Inflammatory macrophage treated with lipopolysaccharide for 1 hour (primary cell): ENCODE data around the gene RCOR1.
A peak's percentile ranks its signal among the peaks of the same experiment; 100 is the strongest.
"Not testable (repeated sequence)": the region's sequence is repeated elsewhere in the genome, so short reads cannot be mapped to it uniquely, and the experiment has no call there.

ENCODE experiments used
- DNase-seq, 2 donors: peaks; one replicate each; pipeline ENCODE4 v3.0.0-alpha.2; 2020 to 2022

Gene RCOR1

GRCh38 chr14:102630881-102631280 is 38.4 kb downstream of the RCOR1 start:
- DNase-seq: peak in 1 of 2 donors; percentile 52

GRCh38 chr14:102633906-102634595 is 41.6 kb downstream of the RCOR1 start:
- no peak for DNase-seq

- DNase-seq: not testable (repeated sequence)
Observed at GRCh38 chr14:102639611-102640010, 47.2 kb downstream of the RCOR1 start.

- peak in 1 of 2 donors; percentile 40 for DNase-seq
Observed at GRCh38 chr14:102644523-102644922, 52.1 kb downstream of the RCOR1 start.

- peak in 1 of 2 donors; percentile 19 for DNase-seq
Observed at GRCh38 chr14:102645746-102646440, 53.4 kb downstream of the RCOR1 start.

GRCh38 chr14:102646615-102647014 is 54.2 kb downstream of the RCOR1 start:
- no peak for DNase-seq

- DNase-seq: no peak
Observed at GRCh38 chr14:102652194-102652593, 59.7 kb downstream of the RCOR1 start.

- no peak for DNase-seq
Observed at GRCh38 chr14:102654298-102654697, 61.8 kb downstream of the RCOR1 start.

- no peak for DNase-seq
Observed at GRCh38 chr14:102655137-102655536, 62.7 kb downstream of the RCOR1 start.

GRCh38 chr14:102659797-102660196 is 67.3 kb downstream of the RCOR1 start:
- DNase-seq: peak; percentile 41 to 69

- no peak for DNase-seq
Observed at GRCh38 chr14:102661614-102662013, 69.2 kb downstream of the RCOR1 start.

GRCh38 chr14:102662636-102663430 is 70.4 kb downstream of the RCOR1 start:
- peak in 1 of 2 donors; percentile 17 for DNase-seq

GRCh38 chr14:102663440-102663839 is 71.0 kb downstream of the RCOR1 start:
- no peak for DNase-seq

GRCh38 chr14:102665621-102666020 is 73.2 kb downstream of the RCOR1 start:
- no peak for DNase-seq

GRCh38 chr14:102666635-102667034 is 74.2 kb downstream of the RCOR1 start:
- no peak for DNase-seq

GRCh38 chr14:102667703-102668102 is 75.3 kb downstream of the RCOR1 start:
- DNase-seq: no peak

- no peak for DNase-seq
Observed at GRCh38 chr14:102668291-102668873, 75.9 kb downstream of the RCOR1 start.

GRCh38 chr14:102671410-102671809 is 79.0 kb downstream of the RCOR1 start:
- no peak for DNase-seq

- no peak for DNase-seq
Observed at GRCh38 chr14:102672410-102672960, 80.0 kb downstream of the RCOR1 start.

GRCh38 chr14:102675396-102675795 is 82.9 kb downstream of the RCOR1 start:
- no peak for DNase-seq

- no peak for DNase-seq
Observed at GRCh38 chr14:102678394-102678793, 85.9 kb downstream of the RCOR1 start.

GRCh38 chr14:102683399-102684297 is 91.2 kb downstream of the RCOR1 start:
- DNase-seq: no peak
